Stimulated activated naive CD4-positive, alpha-beta T cell (primary cell): ENCODE results near the gene LSAMP.
"Not testable (repeated sequence)": the region's sequence is repeated elsewhere in the genome, so short reads cannot be mapped to it uniquely, and the experiment has no call there.

Experiments used
- DNase-seq, 6 experiments: peaks; one replicate each; lab custom pipeline; 2025; lab: John Stamatoyannopoulos, UW

The LSAMP gene

GRCh38 chr3:115890579-115890978 lies 554.7 kb downstream of the LSAMP start:
- DNase-seq, result no peak

- DNase-seq, result no peak
Observed at GRCh38 chr3:115885621-115886020, 559.7 kb downstream of the LSAMP start.

DNA sequence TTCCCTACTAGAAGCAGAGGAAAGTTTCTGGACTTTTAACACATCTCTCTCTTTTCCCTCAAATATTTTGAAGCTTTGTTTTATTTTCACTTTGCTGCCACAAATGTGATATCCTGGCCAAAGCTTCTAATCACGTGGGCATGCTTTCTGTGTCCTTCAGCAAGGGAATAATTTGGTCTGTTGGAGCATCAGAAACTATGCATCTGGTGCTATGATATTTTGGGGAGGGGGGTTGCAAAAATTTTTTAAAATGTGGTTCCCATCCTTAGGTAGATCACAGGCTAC lies 567.7 kb downstream of the LSAMP start:
- DNase-seq, result no peak

DNA sequence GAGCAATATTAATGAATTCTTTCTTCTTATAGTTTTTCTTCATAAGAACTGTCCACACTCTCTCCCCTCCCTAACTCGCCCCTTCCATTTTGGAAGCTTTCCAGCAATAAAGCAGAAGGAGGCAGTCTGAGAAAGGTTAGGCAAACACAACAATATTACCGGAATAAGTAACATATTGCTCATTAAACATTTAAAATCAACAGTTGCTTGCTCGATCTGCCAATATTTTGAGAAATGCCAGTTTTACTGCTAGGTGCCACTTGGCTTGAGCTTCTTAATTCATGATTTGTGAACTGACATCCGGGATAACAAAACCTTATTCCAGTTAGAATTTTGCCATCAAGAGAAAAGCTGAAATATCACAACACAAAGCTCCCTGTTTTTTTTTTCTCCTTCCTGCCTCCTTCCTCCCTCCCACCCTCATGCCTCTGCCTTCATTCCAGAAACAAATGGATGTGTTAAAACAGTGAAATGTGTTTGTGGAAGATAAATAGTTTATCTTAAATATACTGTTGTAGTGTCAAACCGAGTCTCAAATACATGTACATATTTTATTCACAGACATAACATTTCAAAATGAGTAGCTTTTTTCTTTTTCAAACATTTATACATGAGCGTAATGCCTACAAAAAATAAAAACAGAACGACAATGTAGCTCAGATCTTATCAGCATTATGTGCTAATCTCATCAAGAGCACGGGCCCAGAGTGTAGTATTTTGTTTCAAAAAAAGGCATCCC lies 568.2 kb downstream of the LSAMP start:
- DNase-seq, result no peak

- DNase-seq, result no peak
Observed at GRCh38 chr3:115875460-115875859, 569.8 kb downstream of the LSAMP start.

GRCh38 chr3:115871735-115872134 lies 573.6 kb downstream of the LSAMP start:
- DNase-seq, result no peak

- no peak for DNase-seq
Observed at GRCh38 chr3:115864911-115865310, 580.4 kb downstream of the LSAMP start.

DNA sequence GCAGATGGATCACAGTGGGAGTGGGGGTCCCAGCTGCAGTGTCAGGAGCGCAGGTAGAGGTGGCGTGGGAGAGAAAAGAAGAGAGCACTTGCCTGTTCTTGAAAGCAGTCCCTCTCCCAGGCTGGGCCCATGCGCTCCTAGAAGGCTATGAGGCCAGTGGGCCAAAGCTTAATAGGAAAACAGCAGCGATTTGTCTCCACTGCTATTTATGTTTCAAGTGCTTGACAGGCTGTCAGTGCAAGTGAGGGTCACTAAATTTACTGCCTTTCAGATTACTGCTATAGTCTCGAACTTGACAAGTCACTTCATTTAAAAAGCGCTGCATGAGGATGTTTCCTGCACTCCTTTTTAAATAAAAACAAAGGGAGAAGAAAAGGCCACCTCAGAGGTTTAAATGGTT lies 582.4 kb downstream of the LSAMP start:
- no peak for DNase-seq

DNA sequence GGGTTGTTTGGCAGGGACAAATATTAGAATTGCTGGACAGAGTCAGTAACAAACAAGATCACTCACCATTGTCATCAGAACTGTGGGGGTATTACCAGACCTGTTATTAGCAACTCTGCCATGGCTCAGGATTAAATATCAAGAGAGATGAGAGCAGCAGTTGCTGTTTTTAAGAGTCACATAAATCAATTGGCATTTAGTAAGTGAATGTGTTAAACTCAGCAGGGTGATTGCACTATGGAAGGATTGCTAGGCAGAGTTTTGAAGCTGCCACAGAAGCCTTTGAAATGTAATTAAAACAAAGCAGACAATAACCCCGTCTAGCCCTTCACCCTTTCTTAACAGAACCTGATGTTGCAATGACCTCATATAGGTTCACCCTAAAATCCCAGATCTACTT lies 583.2 kb downstream of the LSAMP start:
- DNase-seq, result no peak

- no peak for DNase-seq
Observed at GRCh38 chr3:115861166-115861733, 584.0 kb downstream of the LSAMP start.

DNA sequence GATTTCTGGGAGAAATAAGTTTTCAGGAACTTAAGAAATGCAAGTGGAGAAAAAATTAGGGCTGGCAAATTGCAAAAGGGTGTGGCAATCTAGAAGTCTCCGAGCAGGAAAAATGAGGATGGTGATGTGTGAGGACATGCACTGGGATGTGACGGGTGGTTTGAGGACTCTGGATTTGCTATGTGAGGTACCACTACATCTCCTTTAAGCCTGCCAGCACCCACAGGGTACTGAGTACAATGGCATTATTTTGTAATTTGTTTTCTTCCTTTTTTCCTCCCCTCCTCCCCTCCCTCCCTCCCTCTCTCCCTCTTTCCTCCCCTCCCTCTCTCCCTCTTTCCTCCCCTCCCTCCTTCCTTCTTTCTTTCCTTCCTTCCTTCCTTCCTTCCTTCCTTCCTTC lies 584.5 kb downstream of the LSAMP start:
- DNase-seq, result peak in 1 of 6 experiments; percentile 4

DNA sequence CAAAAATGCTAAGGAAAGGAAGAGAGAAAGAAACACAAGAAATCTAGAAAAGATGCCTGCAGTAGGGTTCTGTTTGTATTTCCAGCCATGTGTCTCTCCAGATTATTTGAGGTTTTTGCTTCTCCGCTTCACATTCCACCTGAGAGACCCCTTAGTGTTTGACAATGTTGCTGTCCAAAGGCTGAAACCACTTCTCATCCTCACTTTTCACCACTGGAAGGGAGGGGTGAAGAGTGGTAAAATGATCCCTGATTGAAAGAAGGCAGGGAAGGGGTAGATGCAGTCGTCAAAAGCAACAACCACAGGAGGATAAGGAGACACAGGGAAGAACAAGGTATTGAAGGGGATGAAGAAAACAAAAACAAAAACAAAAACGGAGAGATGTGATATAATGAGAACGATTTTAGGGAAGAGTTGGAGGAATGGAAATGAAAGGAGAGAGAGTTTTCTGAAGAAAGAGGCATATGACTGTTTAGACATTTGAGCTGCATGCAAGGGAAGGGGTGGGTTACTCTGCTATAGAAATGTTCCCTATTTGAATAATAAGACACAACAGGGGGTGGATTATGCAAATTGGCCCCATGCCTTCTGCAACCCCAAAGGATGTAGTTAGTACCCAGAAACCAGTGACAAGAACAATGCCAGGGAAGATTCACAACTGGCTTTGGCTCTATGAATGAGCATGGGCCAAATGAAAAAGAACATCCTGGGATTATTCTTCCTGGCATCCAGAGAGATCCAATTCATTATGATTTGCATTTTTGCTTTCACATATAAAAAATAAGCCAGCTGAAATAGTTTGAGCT lies 586.1 kb downstream of the LSAMP start:
- DNase-seq, result no peak

- DNase-seq, result no peak
Observed at GRCh38 chr3:115857518-115858136, 587.7 kb downstream of the LSAMP start.

GRCh38 chr3:115855911-115856310 lies 589.4 kb downstream of the LSAMP start:
- no peak for DNase-seq

- DNase-seq, result no peak
Observed at GRCh38 chr3:115853104-115853503, 592.2 kb downstream of the LSAMP start.

GRCh38 chr3:115852278-115852677 lies 593.0 kb downstream of the LSAMP start:
- DNase-seq, result no peak

GRCh38 chr3:115851571-115851970 lies 593.7 kb downstream of the LSAMP start:
- DNase-seq, result no peak

DNA sequence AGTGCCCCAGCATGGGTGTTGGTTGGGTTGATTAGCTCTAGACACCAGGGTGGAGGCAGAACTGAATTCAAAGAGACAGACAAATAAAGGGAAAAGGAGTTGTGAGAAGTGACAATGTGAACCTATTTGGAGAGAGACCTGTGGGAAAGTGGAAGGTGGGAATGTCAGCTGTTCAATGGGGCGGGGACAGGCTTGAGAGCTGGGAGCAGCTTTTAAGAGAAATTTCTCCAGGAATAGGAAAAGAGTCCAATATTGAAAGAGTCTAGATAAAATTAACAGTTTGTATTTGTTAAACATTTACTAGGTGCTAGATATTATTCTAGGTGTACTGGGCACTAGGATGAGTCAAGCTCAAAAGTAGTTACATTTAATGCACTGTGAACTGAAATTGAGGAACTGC lies 596.6 kb downstream of the LSAMP start:
- DNase-seq, result no peak

GRCh38 chr3:115845986-115846385 lies 599.3 kb downstream of the LSAMP start:
- no peak for DNase-seq

GRCh38 chr3:115844729-115845128 lies 600.6 kb downstream of the LSAMP start:
- not testable (repeated sequence) for DNase-seq

DNA sequence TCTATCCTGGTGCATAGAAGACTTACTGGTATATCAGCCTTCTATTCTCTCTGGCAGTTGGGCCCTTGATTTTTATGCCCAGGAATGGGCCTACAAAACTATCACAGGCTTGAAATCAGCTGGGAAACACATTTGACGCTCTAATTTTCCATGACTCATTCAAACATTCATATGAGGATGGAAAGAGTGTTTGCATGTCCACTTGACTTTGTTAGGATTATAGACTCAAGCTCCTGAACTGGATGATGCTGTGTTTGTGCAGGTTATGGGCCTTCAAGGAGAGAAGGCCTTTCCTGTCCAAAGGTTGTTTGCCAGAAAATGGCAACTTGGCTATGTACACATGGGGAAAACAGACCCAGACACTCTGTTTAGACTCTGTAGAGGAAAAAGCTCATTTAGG lies 602.1 kb downstream of the LSAMP start:
- no peak for DNase-seq

DNA sequence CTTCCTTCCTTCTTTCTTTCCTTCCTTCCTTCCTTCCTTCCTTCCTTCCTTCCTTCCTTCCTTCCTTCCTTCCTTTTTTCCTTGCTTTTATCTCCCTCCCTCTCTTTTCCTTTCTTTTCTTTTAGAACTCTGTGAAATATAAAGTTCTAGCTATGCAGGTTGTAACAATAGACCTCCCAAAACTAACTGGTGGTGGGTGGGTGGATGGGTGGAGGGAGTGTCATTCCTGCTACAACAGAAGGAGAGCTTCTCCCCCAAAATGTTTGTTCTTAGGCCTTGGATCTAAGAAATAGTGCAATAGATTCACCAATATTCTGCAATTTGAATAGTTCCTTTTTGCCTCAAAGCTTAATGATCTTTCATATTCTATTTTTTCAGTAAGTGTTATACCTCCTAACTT lies 606.0 kb downstream of the LSAMP start:
- no peak for DNase-seq

DNA sequence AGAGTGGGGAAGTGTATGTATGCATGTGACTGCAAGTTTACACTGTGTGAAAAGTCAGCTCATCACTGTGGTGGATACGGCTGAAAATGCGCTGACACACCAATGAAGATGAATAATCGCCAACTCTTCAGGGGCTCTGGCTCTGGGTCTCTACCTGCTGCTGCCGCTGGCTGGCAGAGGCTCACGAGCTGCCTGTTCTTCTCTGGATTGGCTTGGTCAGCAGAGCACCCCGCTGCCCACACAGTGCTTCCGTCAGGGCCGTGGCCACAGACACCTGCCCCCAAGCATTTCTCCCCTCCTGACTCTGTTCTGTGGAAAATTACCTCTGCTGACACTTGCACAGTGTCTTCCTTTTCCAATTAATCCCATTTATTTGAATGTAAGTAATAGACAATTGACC lies 606.5 kb downstream of the LSAMP start:
- DNase-seq, result no peak
